Stomach (tissue), 4 donors: ENCODE data around the gene MTA2.
"Not testable (repeated sequence)": the region's sequence is repeated elsewhere in the genome, so short reads cannot be mapped to it uniquely, and the experiment has no call there.

Experiments used
- POLR2AphosphoS5 ChIP-seq, 3 donors: sonication (generic); formaldehyde crosslinking; IDR thresholded peaks; one replicate each; pipeline ENCODE4 v1.6.1; 2016; ENCODE audit warnings: antibody characterized with exemption in 3 of 3
- TF ChIP-seq, protein P1 (sequence below), 7 experiments: fragments of 450-650 bp in 4 of 7; fragments of 200-600 bp in 3 of 7; sonication (generic) in 3 of 7; IDR thresholded peaks; one replicate each; pipeline ENCODE4 v1.5.1; 2016 to 2019; ENCODE audit warnings: antibody characterized with exemption in 7 of 7, control low read depth in 2 of 7, mild to moderate bottlenecking in 1 of 7

DNA sequence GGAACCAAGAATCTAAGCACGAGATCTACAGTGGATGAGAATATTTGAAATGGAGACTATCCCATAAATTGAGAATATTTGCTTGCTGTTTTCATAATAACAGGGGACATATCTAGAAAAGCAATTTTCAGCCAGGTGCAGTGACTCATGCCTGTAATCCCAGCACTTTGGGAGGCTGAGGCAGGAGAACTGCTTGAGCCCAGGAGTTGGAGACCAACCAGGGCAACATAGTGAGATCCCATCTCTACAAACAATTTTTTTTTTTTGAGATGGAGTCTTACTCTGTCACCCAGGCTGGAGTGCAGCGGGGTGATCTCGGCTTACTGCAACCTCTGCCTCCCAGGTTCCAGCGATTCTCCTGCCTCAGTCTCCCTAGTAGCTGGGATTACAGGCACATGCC, 19.9 kb downstream of the MTA2 start:
- not testable (repeated sequence) for TF ChIP-seq POLR2AphosphoS5 (IDR thresholded peaks at IDR 0.05)
- TF ChIP-seq, protein P1, sequence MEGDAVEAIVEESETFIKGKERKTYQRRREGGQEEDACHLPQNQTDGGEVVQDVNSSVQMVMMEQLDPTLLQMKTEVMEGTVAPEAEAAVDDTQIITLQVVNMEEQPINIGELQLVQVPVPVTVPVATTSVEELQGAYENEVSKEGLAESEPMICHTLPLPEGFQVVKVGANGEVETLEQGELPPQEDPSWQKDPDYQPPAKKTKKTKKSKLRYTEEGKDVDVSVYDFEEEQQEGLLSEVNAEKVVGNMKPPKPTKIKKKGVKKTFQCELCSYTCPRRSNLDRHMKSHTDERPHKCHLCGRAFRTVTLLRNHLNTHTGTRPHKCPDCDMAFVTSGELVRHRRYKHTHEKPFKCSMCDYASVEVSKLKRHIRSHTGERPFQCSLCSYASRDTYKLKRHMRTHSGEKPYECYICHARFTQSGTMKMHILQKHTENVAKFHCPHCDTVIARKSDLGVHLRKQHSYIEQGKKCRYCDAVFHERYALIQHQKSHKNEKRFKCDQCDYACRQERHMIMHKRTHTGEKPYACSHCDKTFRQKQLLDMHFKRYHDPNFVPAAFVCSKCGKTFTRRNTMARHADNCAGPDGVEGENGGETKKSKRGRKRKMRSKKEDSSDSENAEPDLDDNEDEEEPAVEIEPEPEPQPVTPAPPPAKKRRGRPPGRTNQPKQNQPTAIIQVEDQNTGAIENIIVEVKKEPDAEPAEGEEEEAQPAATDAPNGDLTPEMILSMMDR (IDR thresholded peaks at IDR 0.05), result not testable (repeated sequence)
